ENCODE measurements around the gene SOWAHC. TPM values are rescaled to one million over a fixed set of nuclear protein-coding genes. Genes with fewer than 3 reads are reported as not detected.

SOWAHC gene
- total and polyA plus RNA-seq, 2 of the 13 experiments (the other 11 are each of a cell fraction or from before 2014, with no cell fraction given): 21.2 to 22.5 TPM

DNA sequence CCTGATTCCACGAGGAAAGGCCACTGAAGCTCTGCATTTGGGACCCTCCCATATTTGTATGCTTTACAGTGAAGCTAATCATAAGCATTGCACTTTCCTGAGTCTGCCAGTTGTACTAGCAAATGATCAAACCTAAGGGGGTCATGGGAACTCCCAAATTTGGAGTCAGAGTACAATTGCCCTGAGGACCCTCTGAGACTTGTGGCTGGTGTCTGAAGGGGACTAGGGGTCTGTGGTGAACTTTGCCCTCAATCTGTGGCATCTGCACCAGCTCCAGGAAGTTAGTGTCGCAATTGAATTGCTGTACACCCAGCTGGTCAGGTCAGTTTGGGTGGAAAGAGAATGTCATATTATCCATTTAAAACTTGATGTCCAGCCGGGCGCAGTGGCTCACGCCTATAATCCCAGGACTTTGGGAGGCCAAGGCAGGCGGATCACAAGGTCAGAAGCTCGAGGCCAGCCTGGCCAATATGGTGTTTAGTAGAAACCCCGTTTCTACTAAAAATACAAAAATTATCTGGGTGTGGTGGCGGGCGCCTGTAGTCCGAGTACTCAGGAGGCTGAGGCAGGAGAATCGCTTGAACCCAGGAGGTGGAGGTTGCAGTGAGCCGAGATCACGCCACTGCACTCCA, 18.1 kb downstream of the SOWAHC start (continued):
- TF ChIP-seq KDM5B (CRISPR knock-in tag; IDR thresholded peaks at IDR 0.05; ENCODE audit: borderline replicate concordance) (no peak), JUN (CRISPR knock-in tag; IDR thresholded peaks at IDR 0.05) (peak; percentile 66), GLI4 (CRISPR knock-in tag; IDR thresholded peaks at IDR 0.05; ENCODE audit: borderline replicate concordance) (no peak), TOPORS (CRISPR knock-in tag; IDR thresholded peaks at IDR 0.05) (no peak), MAFK (conservative IDR thresholded peaks at IDR 0.05 in 1 of 2, IDR thresholded peaks at IDR 0.05 in 1 of 2; ENCODE audit: low read length in 2 of 2) (no peak), ZNF737 (CRISPR knock-in tag; IDR thresholded peaks at IDR 0.05; ENCODE audit: borderline replicate concordance) (no peak), NFRKB (IDR thresholded peaks at IDR 0.05) (no peak), RAD51 (IDR thresholded peaks at IDR 0.05; ENCODE audit: borderline replicate concordance) (no peak), PHF21A (CRISPR knock-in tag; IDR thresholded peaks at IDR 0.05) (peak; percentile 92), ZNF143 (CRISPR knock-in tag; IDR thresholded peaks at IDR 0.05) (0 out of 2 replicates have a peak, but pooled peaks have one; percentile 17), ZNF703 (CRISPR knock-in tag; IDR thresholded peaks at IDR 0.05; ENCODE audit: borderline replicate concordance) (no peak), NRL (CRISPR knock-in tag; IDR thresholded peaks at IDR 0.05; ENCODE audit: borderline replicate concordance) (no peak), SNAPC2 (CRISPR knock-in tag; IDR thresholded peaks at IDR 0.05) (0 out of 2 replicates have a peak, but pooled peaks have one; percentile 17), NR3C1 (CRISPR knock-in tag; IDR thresholded peaks at IDR 0.05) (no peak), ZNF460 (CRISPR knock-in tag; IDR thresholded peaks at IDR 0.05; ENCODE audit: borderline replicate concordance) (no peak; the same call in 1 of the 2 replicates), AGO2 (optimal IDR thresholded peaks at IDR 0.05; ENCODE audit: low read depth, low read length) (no peak), ZNF263 (CRISPR knock-in tag; IDR thresholded peaks at IDR 0.05) (no peak; the same call in 1 of the 2 replicates), ATF7 (IDR thresholded peaks at IDR 0.05) (no peak), ATF7 (CRISPR knock-in tag; IDR thresholded peaks at IDR 0.05) (peak; percentile 78; the same call in 1 of the 2 replicates), FOSL2 (CRISPR knock-in tag; IDR thresholded peaks at IDR 0.05) (peak; percentile 75), ZNF605 (CRISPR knock-in tag; IDR thresholded peaks at IDR 0.05) (peak; percentile 81), HNF4A (CRISPR knock-in tag; IDR thresholded peaks at IDR 0.05) (peak; percentile 97), ONECUT2 (CRISPR knock-in tag; IDR thresholded peaks at IDR 0.05) (no peak), ZMAT3 (CRISPR knock-in tag; conservative IDR thresholded peaks at IDR 0.05) (0 out of 2 replicates have a peak, but pooled peaks have one; percentile 49), ZNF3 (CRISPR knock-in tag; IDR thresholded peaks at IDR 0.05) (no peak)
- TF ChIP-seq, protein P1, sequence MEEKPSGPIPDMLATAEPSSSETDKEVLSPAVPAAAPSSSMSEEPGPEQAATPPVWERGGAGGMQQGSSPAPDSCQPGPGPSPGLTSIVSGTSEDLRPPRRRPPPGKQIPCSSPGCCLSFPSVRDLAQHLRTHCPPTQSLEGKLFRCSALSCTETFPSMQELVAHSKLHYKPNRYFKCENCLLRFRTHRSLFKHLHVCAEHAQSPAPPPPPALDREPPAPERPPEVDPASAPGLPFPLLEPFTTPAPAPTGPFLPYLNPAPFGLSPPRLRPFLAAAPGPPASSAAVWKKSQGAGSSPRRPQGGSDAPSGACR (CRISPR knock-in tag; IDR thresholded peaks at IDR 0.05): peak; percentile 62; the same call in 1 of the 2 replicates
- TF ChIP-seq, protein P2, sequence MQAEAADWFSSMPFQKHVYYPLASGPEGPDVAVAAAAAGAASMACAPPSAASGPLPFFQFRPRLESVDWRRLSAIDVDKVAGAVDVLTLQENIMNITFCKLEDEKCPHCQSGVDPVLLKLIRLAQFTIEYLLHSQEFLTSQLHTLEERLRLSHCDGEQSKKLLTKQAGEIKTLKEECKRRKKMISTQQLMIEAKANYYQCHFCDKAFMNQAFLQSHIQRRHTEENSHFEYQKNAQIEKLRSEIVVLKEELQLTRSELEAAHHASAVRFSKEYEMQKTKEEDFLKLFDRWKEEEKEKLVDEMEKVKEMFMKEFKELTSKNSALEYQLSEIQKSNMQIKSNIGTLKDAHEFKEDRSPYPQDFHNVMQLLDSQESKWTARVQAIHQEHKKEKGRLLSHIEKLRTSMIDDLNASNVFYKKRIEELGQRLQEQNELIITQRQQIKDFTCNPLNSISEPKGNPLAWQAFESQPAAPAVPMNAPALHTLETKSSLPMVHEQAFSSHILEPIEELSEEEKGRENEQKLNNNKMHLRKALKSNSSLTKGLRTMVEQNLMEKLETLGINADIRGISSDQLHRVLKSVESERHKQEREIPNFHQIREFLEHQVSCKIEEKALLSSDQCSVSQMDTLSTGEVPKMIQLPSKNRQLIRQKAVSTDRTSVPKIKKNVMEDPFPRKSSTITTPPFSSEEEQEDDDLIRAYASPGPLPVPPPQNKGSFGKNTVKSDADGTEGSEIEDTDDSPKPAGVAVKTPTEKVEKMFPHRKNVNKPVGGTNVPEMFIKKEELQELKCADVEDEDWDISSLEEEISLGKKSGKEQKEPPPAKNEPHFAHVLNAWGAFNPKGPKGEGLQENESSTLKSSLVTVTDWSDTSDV (CRISPR knock-in tag; IDR thresholded peaks at IDR 0.05): no peak
- TF ChIP-seq, protein P3, sequence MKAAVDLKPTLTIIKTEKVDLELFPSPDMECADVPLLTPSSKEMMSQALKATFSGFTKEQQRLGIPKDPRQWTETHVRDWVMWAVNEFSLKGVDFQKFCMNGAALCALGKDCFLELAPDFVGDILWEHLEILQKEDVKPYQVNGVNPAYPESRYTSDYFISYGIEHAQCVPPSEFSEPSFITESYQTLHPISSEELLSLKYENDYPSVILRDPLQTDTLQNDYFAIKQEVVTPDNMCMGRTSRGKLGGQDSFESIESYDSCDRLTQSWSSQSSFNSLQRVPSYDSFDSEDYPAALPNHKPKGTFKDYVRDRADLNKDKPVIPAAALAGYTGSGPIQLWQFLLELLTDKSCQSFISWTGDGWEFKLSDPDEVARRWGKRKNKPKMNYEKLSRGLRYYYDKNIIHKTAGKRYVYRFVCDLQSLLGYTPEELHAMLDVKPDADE (CRISPR knock-in tag; IDR thresholded peaks at IDR 0.05): peak; percentile 24; the same call in 1 of the 2 replicates
